ENCODE measurements around the gene PSMC5. TPM values are rescaled to one million over a fixed set of nuclear protein-coding genes. Genes with fewer than 3 reads are reported as not detected.

Gene PSMC5
- total RNA-seq, 1 experiment from 2014 or later = 91.4 TPM

- no peak for DNase-seq
- intact Hi-C loops (cut with micrococcal nuclease; ENCODE audit: unreplicated experiment) = no loop called here
- Mint-ChIP-seq H3K27ac (ENCODE audit: unreplicated experiment) (no peak overlapping the region), H3K27me3 (ENCODE audit: unreplicated experiment) (no peaks in the 10 kb centered on the region), H3K4me1 (ENCODE audit: low read depth, unreplicated experiment) (peaks cover 46% of the 10 kb centered on the region), H3K36me3 (ENCODE audit: insufficient read depth, unreplicated experiment) (peaks cover 31% of the 10 kb centered on the region), H3K9me3 (ENCODE audit: low read depth, unreplicated experiment) (no peaks in the 10 kb centered on the region), H3K4me3 (ENCODE audit: low read depth, unreplicated experiment) (no peak overlapping the region)
- no peak for TF ChIP-seq CTCF (IDR thresholded peaks at IDR 0.05; ENCODE audit: unreplicated experiment)
- CTCF ChIA-PET = interaction anchor here (0.6 to 2.9 kb wide), 2 partner anchors 8 kb away, joined by 3 to 8 read pairs; no protein-coding TSS in a partner anchor
- no TSS peak for BruUV-seq (replicated peaks)
Measured at GRCh38 chr17:63783522-63783921, 43.7 kb upstream of the PSMC5 start.

- Mint-ChIP-seq H3K27ac (ENCODE audit: unreplicated experiment) (peak overlapping the region; percentile 20), H3K36me3 (ENCODE audit: insufficient read depth, unreplicated experiment) (peaks cover 29% of the 10 kb centered on the region), H3K4me1 (ENCODE audit: low read depth, unreplicated experiment) (peaks cover 31% of the 10 kb centered on the region), H3K4me3 (ENCODE audit: low read depth, unreplicated experiment) (no peak overlapping the region), H3K27me3 (ENCODE audit: unreplicated experiment) (no peaks in the 10 kb centered on the region), H3K9me3 (ENCODE audit: low read depth, unreplicated experiment) (no peaks in the 10 kb centered on the region)
- no TSS peak for BruUV-seq (replicated peaks)
- TF ChIP-seq CTCF (IDR thresholded peaks at IDR 0.05; ENCODE audit: unreplicated experiment) = no peak
- intact Hi-C loops (cut with micrococcal nuclease; ENCODE audit: unreplicated experiment) = no loop called here
- DNase-seq = no peak
- CTCF ChIA-PET = interaction anchor here (0.6 to 2.9 kb wide), 2 partner anchors 10 to 46 kb away, joined by 5 to 8 read pairs; no protein-coding TSS in a partner anchor
Measured at GRCh38 chr17:63785556-63785955, 41.7 kb upstream of the PSMC5 start.

- Mint-ChIP-seq H3K9me3 (ENCODE audit: low read depth, unreplicated experiment) (no peaks in the 10 kb centered on the region), H3K4me3 (ENCODE audit: low read depth, unreplicated experiment) (no peak overlapping the region), H3K4me1 (ENCODE audit: low read depth, unreplicated experiment) (peaks cover 25% of the 10 kb centered on the region), H3K27ac (ENCODE audit: unreplicated experiment) (peak overlapping the region; percentile 20), H3K27me3 (ENCODE audit: unreplicated experiment) (no peaks in the 10 kb centered on the region), H3K36me3 (ENCODE audit: insufficient read depth, unreplicated experiment) (peaks cover 29% of the 10 kb centered on the region)
- CTCF ChIA-PET = interaction anchor here (2.9 kb wide), 1 partner anchor 11 kb away, joined by 8 read pairs; no protein-coding TSS in a partner anchor
- intact Hi-C loops (cut with micrococcal nuclease; ENCODE audit: unreplicated experiment) = no loop called here
- BruUV-seq (replicated peaks) = no TSS peak
- DNase-seq = no peak
- TF ChIP-seq CTCF (IDR thresholded peaks at IDR 0.05; ENCODE audit: unreplicated experiment) = no peak
Measured at GRCh38 chr17:63786117-63786516, 41.1 kb upstream of the PSMC5 start.

GRCh38 chr17:63786971-63787711 lies 40.1 kb upstream of the PSMC5 start:
- peak; percentile 26 for DNase-seq
- no peaks in the 10 kb centered on the region for H3K9me3 Mint-ChIP-seq (ENCODE audit: low read depth, unreplicated experiment)
- peaks cover 27% of the 10 kb centered on the region for H3K36me3 Mint-ChIP-seq (ENCODE audit: insufficient read depth, unreplicated experiment)
- no peak overlapping the region for H3K27ac Mint-ChIP-seq (ENCODE audit: unreplicated experiment)
- no peak overlapping the region for H3K4me3 Mint-ChIP-seq (ENCODE audit: low read depth, unreplicated experiment)
- H3K4me1 Mint-ChIP-seq (ENCODE audit: low read depth, unreplicated experiment) = peaks cover 15% of the 10 kb centered on the region
- H3K27me3 Mint-ChIP-seq (ENCODE audit: unreplicated experiment) = no peaks in the 10 kb centered on the region
- CTCF ChIA-PET = no interaction called here
- intact Hi-C loops (cut with micrococcal nuclease; ENCODE audit: unreplicated experiment) = no loop called here
- BruUV-seq (replicated peaks) = no TSS peak
- TF ChIP-seq CTCF (IDR thresholded peaks at IDR 0.05; ENCODE audit: unreplicated experiment) = no peak

Data from Calu3 (cell line).